Measurements from ENCODE around the gene POLR3H.

DNA sequence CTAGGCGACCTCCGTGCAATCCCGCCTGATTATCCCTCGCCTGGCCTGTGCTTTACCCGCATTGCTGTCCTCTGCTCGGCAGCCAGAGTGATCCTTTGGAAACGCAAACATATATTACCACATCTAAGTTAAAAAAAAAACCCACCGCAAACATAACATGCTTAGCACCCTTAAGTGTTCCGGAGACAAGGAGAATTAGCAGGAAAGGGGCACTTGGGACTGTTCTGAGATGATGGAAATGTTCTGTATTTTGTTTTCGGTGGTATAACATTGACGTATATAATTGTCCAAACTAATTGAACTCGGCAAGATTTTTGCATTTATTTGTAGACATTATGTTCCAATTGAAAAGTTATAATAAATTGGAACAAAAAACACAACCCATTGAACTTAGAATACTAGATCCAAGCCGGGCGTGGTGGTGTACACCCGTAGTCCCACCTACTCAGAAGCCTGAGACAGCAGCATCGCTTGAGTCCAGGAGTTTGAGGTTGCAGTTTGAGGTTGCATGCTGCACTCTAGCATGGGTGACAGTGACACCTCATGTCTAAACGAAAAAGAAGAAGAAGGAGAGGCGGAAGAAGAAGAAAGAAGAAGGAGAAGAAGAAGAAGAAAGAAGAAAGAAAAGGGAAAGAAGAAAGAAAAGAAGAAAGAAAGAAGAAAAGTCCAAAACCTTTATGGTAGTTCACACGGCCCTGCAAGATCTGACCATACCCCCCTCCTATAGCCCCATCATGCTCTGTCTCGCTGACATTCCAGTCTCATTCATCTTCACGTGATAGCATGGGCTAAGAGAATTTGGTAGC is 604 bp upstream of the POLR3H start:
- no peak for TF ChIP-seq POLR2AphosphoS5 (IDR thresholded peaks at IDR 0.05; ENCODE audit: insufficient read depth, low read depth, low read length)
- TF ChIP-seq, protein P1, sequence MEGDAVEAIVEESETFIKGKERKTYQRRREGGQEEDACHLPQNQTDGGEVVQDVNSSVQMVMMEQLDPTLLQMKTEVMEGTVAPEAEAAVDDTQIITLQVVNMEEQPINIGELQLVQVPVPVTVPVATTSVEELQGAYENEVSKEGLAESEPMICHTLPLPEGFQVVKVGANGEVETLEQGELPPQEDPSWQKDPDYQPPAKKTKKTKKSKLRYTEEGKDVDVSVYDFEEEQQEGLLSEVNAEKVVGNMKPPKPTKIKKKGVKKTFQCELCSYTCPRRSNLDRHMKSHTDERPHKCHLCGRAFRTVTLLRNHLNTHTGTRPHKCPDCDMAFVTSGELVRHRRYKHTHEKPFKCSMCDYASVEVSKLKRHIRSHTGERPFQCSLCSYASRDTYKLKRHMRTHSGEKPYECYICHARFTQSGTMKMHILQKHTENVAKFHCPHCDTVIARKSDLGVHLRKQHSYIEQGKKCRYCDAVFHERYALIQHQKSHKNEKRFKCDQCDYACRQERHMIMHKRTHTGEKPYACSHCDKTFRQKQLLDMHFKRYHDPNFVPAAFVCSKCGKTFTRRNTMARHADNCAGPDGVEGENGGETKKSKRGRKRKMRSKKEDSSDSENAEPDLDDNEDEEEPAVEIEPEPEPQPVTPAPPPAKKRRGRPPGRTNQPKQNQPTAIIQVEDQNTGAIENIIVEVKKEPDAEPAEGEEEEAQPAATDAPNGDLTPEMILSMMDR (IDR thresholded peaks at IDR 0.05; ENCODE audit: extremely low read depth in 1 of 2, insufficient read depth in 1 of 2, low read depth in 1 of 2, low read length in 2 of 2): no peak
- peak; percentile 51 for TF ChIP-seq POLR2A (IDR thresholded peaks at IDR 0.05; ENCODE audit: low read depth, low read length)

All from endothelial cell of umbilical vein (primary cell).